Glomerular visceral epithelial cell (primary cell): ENCODE measurements around the gene PTRH2.
A peak's percentile ranks its signal among the peaks of the same experiment; 100 is the strongest.
"Not testable (repeated sequence)": the region's sequence is repeated elsewhere in the genome, so short reads cannot be mapped to it uniquely, and the experiment has no call there.

Experiments
- DNase-seq: peaks from one replicate; pipeline ENCODE4 v3.0.0-alpha.2; 2016; ENCODE audit errors: extremely low spot score

Gene PTRH2

GRCh38 chr17:59707149-59707970 lies at the start of gene PTRH2, which contains the start of gene VMP1:
TSS of gene PTRH2 (minus strand) at chr17:59707430. CDS start at chr17:59697978, 9,452 bp downstream.
TSS of gene VMP1 (plus strand) at chr17:59707654. CDS start at chr17:59731447, 23,793 bp downstream.
- peak; percentile 100 for DNase-seq

GRCh38 chr17:59756236-59756818 lies 49.1 kb upstream of the PTRH2 start:
- peak; percentile 79 for DNase-seq

GRCh38 chr17:59755069-59755468 lies 47.8 kb upstream of the PTRH2 start:
- DNase-seq = not testable (repeated sequence)

GRCh38 chr17:59754552-59754951 lies 47.3 kb upstream of the PTRH2 start:
- peak; percentile 97 for DNase-seq

GRCh38 chr17:59753522-59754467 lies 46.6 kb upstream of the PTRH2 start:
- peak; percentile 92 for DNase-seq

GRCh38 chr17:59752922-59753321 lies 45.7 kb upstream of the PTRH2 start:
- DNase-seq = no peak

GRCh38 chr17:59752446-59752845 lies 45.2 kb upstream of the PTRH2 start:
- no peak for DNase-seq

- DNase-seq = no peak
These were observed 44.8 kb upstream of the PTRH2 start for GRCh38 chr17:59751955-59752413.

- no peak for DNase-seq
These were observed 41.4 kb upstream of the PTRH2 start for GRCh38 chr17:59748591-59748990.

- peak; percentile 50 for DNase-seq
These were observed 39.7 kb upstream of the PTRH2 start for GRCh38 chr17:59746849-59747445.

- no peak for DNase-seq
These were observed 37.8 kb upstream of the PTRH2 start for GRCh38 chr17:59745040-59745439.

- DNase-seq = no peak
These were observed 36.6 kb upstream of the PTRH2 start for GRCh38 chr17:59743842-59744241.

GRCh38 chr17:59737324-59737723 lies 30.1 kb upstream of the PTRH2 start:
- DNase-seq = no peak

GRCh38 chr17:59734226-59734625 lies 27.0 kb upstream of the PTRH2 start:
- DNase-seq = no peak

GRCh38 chr17:59733697-59734096 lies 26.5 kb upstream of the PTRH2 start:
- DNase-seq = no peak

- no peak for DNase-seq
These were observed 23.1 kb upstream of the PTRH2 start for GRCh38 chr17:59730268-59730834.

- no peak for DNase-seq
These were observed 20.7 kb upstream of the PTRH2 start for GRCh38 chr17:59727817-59728533.

GRCh38 chr17:59725691-59726090 lies 18.5 kb upstream of the PTRH2 start:
- DNase-seq = no peak

GRCh38 chr17:59723607-59724006 lies 16.4 kb upstream of the PTRH2 start:
- no peak for DNase-seq

- no peak for DNase-seq
These were observed 15.8 kb upstream of the PTRH2 start for GRCh38 chr17:59723041-59723440.

- DNase-seq = no peak
These were observed 15.4 kb upstream of the PTRH2 start for GRCh38 chr17:59722623-59723022.
